HG02840 (cell line): ENCODE data around the gene RNF182.
"Not testable (repeated sequence)": the region's sequence is repeated elsewhere in the genome, so short reads cannot be mapped to it uniquely, and the experiment has no call there.

ENCODE experiments used
- ATAC-seq: cut with Tn5 transposase; IDR thresholded peaks from one replicate; pipeline ENCODE4 v1.9.1; 2021; ENCODE audit warnings: mild to moderate bottlenecking, moderate library complexity, moderate number of reproducible peaks; ENCODE audit not compliant: unreplicated experiment, low FRiP score

The RNF182 gene

DNA sequence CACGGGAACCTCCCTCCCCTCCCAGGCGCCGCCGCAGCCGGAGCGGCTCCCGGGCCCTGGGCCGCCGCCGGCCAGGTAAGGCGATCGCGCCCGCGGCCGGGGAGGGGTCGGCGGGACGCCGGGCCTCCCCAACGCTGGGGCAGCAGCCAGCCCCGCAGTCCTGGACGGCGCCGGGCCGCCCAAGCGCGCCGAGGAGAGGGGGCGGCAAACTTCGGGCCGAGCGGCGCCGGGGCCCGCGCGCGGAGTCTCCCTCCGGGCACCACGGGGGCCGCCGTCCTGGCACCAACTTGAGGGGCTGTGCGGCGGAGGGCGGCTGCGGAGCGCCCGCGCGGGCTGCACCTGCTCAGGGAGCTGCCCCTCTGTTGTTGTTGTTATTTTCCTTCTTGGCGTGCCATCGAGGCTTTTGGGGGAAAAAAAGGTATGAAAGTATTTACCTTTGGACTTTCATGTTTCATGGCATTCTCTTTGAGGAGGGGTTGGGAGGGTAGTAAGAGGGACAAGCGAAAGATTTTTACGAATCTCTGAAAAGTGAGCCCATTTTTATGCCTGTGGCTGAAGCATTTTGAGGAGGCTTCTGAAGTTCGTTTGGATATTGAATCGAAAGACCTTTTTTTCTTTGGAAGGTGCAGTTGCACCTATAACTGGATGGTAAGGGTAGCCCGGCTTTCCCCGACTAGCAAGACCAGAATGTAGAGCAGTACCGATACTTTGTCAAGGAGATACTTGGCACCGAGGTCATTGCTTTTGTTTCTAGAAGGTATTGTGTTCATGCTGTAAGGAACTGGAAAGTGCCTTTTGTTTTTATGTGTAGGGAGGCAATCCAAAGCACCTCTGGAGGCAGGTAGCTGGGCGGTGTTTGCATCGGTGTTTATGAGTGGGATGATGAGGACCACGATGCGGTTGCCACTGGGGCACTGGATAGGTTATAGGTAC lies at the start of gene RNF182:
Gene RNF182, plus strand, starts transcription at position 4 of the 933 bp plus-strand sequence. CDS start 52,168 bp downstream, outside the sequence.
- ATAC-seq: no peak

DNA sequence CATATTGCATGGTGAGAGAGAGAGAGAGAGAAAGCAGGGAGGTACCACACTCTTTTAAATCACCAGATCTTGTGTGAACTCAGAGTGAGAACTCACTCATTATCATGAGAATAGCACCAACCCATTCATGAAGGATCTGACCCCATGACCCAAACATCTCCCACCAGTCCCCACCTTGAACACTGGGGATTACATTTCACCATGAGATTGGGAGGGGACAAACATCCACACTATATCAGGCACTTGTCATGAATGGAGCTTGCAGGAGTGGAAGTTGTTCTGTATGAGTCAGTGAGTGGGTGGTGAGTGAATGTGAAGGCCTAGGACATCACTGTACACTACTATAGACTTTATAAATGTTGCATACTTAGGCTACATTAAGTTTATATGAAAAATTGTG lies 47.7 kb upstream of the RNF182 start:
- no peak for ATAC-seq

GRCh38 chr6:13880061-13880663 lies 44.6 kb upstream of the RNF182 start:
- ATAC-seq: not testable (repeated sequence)

DNA sequence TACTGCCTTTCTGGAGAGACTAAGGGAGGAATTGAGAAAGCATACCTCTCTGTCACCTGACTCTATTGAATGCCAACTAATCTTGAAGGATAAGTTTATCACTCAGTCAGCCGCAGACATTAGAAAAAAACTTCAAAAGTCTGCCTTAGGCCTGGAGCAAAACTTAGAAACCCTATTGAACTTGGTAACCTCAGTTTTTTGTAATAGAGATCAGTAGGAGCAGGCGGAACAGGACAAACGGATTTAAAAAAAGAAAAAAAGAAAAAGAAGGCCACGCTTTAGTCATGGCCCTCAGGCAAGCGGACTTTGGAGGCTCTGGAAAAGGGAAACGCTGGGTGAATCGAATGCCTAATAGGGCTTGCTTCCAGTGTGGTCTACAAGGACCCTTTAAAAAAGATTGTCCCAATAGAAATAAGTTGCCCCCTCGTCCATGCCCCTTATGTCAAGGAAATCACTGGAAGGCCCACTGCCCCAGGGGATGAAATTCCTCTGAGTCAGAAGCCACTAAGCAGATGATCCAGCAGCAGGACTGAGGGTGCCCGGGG lies 43.1 kb upstream of the RNF182 start:
- ATAC-seq: no peak

DNA sequence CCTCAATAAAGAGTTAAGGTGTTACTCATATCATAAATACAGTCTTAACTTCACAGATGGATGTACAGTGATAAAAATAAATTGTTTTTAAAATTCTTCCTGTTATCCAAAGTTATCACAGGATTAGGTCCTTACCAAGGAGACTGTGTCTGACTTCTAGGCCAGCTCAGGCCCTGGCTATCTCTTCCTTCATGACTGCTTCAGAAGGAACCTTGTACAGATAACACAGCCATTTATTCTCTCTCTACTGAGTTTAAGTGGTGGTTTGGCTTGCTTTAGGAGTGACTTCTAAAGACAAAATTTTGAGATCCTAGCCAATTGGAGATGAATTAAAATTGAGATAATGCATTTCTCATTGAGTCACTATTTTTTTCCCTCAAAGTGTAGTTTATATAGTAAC lies 40.8 kb upstream of the RNF182 start:
- ATAC-seq: no peak

GRCh38 chr6:13884397-13884796 lies 40.4 kb upstream of the RNF182 start:
- ATAC-seq: no peak

DNA sequence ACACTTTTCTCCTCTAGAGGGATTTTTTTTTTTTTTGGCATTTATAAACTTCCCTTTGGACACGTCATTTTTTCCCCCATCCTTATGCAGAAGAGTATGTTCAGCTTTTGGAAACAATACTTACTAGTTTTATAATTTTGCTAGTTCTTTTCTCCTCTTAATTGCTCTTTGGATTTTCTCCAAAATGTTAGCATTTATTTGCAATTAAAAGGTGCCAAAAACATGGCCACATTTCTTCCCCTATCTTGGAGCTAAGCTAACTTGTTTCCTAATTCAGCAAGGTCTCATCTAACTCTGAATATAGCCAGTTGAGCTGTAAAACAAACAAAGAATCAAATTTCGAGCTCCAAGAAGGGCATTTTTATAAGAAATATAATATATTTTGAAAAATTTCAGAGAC lies 39.2 kb upstream of the RNF182 start:
- no peak for ATAC-seq

DNA sequence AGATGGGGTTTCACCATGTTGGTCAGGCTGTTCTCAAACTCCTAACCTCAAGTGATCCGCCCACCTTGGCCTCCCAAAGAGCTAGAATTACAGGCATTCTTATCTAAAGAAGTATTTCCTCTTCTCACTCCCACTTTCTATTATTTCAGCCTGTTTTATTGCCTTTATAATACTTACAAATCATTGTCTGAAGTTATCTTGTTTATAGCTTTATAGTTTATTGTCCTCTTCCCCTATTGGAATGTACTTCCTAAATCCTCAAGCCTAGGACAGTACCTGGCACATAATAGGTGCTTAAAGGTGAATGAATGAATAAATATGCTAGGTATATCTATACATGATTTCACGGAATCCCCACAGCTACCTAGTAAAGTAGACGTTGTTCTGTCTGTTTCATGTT lies 37.8 kb upstream of the RNF182 start:
- ATAC-seq: no peak

- no peak for ATAC-seq
Observed at GRCh38 chr6:13892017-13892645, 32.6 kb upstream of the RNF182 start.

GRCh38 chr6:13902922-13903321 lies 21.8 kb upstream of the RNF182 start:
- no peak for ATAC-seq

GRCh38 chr6:13903364-13903763 lies 21.4 kb upstream of the RNF182 start:
- no peak for ATAC-seq

DNA sequence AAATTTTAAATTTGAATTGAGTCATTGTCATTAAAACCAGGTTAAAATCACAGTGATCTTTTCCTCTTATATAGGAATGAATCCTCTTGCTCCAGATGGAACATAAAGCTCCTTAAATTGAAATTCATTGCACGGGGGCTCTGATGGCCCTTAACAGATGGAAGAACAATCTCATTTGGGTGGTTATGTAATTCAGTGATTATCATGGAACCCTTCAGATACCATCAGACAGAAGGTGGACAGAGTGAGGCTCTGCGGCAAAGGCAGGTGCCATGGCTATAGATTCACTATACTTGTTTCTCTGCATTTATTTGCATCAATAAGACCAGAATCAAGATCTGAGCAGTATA lies 17.8 kb upstream of the RNF182 start:
- no peak for ATAC-seq

- no peak for ATAC-seq
Observed at GRCh38 chr6:13907614-13908215, 17.0 kb upstream of the RNF182 start.

- no peak for ATAC-seq
Observed at GRCh38 chr6:13908955-13909381, 15.8 kb upstream of the RNF182 start.

- ATAC-seq: no peak
Observed at GRCh38 chr6:13910443-13910842, 14.3 kb upstream of the RNF182 start.

- ATAC-seq: no peak
Observed at GRCh38 chr6:13911337-13911736, 13.4 kb upstream of the RNF182 start.

- ATAC-seq: no peak
Observed at GRCh38 chr6:13913226-13914001, 11.3 kb upstream of the RNF182 start.

DNA sequence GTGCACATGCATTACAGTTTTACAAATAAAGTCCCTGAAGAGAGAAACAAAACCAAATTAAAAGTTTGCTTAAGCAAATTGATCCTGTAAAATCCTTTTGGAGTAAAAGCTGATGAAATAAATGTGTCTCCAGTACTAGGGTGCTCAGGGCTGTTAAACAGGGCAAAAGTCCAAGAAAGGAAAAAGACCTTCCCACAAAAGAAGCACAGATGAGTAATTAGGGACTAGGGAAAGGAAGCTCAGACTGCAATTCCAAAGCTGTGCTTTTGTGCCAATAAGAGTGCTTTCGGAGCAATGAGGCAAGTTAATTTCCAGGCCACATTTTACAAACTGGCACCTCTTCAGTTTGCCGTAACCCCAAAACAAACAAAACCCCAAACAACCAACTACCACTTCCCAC lies 10.4 kb upstream of the RNF182 start:
- no peak for ATAC-seq

GRCh38 chr6:13915561-13916229 lies 9.1 kb upstream of the RNF182 start:
- ATAC-seq: no peak
